ENCODE results near the gene COL25A1.
"Not testable (repeated sequence)": the region's sequence is repeated elsewhere in the genome, so short reads cannot be mapped to it uniquely, and the experiment has no call there.

Gene COL25A1

GRCh38 chr4:109043286-109043685 lies 259.2 kb downstream of the COL25A1 start:
- no peak for DNase-seq

DNA sequence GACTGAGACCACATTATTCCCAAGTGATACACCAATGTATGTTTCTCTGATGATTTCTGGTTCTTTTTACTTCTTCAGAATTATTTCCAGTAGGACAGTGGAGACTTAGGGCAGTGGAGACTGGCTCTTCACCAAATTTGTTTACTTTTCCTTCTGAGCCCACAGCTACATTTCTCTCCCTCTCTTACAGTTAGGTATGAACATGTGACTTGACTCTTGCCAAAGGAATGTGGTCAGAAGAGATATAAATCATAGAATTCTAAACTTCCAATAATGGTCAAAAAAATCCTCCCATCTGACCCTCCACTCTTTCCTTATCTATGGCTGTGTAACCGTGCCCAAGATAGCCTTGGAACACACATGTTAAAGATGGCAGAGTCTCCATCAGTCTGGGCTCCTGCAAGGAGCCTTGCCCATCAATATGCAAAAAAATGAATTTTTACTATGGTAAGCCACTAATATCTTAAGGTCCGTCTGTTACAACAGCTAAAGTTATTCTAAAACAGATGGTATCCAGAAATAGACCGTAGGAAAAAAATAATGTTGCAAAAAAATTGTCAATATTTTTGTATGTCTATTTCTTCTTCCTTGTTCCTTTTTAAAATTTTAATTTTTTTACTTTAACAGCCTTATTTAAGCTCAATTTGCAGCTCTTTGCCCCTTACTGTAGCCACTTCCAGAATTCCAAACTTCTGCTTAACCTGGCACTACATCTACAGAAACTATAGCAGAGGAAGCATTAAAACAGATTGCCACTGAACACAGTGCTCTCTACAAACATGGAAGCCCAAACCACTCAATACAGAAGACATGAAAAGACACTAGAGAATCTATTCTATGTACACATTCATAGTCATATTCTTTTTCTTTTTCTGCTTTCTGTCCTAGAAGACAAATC lies 260.7 kb downstream of the COL25A1 start:
- no peak for DNase-seq

DNA sequence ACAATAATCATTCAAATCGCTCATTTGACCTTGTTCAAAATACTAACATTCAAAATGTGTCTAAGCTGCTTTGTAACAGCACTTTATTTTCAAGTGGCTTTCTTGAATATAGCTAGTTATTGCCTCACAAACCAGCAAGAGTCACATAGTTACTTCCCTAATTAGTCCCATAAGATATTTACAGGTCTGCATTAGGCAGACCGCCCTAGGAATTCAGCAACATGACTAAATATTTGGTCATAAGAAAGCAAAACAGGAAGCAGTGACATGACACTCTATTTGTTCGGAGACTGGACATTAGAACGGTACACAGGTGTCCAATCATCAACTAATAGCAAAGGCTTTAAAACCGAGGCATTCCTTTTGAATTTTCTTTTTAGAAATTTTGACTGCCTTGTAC lies 262.0 kb downstream of the COL25A1 start:
- no peak for DNase-seq

DNA sequence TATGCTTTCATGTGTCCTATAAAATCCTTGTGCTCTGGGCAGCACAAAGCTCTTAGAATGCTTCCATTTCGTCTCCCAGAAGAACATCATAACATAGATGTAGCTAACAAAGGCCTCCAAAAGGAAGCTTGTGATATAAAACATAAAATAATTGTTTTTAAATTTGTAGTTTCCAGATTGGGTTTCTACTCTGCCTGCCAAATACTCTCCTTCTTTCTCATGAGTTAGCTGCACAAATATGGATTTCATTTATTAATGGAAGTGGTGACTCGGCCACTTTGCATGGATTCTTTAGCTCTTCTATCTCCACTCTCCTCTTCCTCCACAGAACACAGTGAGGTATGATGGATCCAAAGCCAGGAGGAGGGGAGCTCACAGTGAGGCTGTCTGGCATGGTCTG lies 265.4 kb downstream of the COL25A1 start:
- no peak for DNase-seq

- DNase-seq = no peak
These were observed 268.5 kb downstream of the COL25A1 start for GRCh38 chr4:109033993-109034392.

GRCh38 chr4:109032671-109033070 lies 269.8 kb downstream of the COL25A1 start:
- DNase-seq = no peak

DNA sequence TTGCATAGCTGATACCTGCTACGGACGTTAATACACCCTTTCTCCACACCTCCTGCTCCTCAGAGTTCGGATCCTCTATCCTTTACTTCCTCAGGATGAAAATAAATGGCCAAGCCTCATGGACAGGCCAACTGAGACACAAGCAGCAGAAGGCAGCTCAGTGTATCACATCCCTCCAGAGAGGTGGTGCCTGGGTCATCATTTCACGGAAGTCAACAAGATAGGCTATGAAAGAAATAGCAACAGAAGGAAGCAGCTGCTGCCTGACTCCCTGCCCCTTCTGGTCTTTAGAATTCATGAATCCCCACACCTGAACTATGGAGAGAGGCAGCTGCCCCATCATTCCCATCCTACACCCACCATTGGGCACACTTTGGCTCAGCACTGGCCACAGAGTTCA lies 272.5 kb downstream of the COL25A1 start:
- no peak for DNase-seq

- no peak for DNase-seq
These were observed 275.4 kb downstream of the COL25A1 start for GRCh38 chr4:109027016-109027500.

DNA sequence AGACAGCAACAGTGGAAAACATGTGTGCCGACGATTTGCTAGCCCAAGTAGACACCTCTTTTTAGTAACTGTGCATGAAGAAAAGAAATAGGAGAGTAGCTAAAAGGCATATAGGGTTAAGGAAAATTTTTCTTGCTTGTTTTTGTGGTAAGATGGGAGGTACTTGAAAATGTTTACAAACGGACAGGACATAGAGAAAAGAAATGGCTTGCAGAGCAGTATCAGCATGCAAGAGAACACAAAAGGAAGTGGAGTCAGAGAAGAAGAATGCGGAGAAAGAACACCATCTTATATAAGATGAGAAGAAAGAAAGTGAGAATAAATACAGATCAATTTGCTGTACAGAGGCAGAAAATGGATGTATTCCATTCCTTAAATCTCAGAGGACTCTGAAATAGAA lies 275.9 kb downstream of the COL25A1 start:
- DNase-seq = no peak

GRCh38 chr4:109025471-109026076 lies 276.9 kb downstream of the COL25A1 start:
- DNase-seq = no peak

DNA sequence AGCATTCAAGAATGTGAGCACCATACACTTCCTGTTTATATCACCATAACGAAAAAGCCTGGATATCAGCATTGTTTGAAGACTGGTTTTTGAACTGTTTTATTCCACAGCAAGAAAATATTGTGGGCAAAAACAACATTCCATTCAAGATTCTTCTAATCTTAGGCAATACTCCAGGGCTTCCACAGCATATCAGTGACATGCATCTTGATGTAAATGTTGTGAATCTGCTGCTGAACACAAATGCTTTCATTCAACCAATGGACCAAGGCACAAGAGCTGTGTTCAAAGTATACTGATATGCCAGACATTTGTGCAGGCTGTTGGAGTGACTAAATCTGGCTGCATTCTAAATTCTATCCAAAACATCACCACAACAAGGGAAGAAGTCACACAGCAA lies 279.5 kb downstream of the COL25A1 start:
- DNase-seq = no peak

- DNase-seq = not testable (repeated sequence)
These were observed 280.8 kb downstream of the COL25A1 start for GRCh38 chr4:109021630-109022029.

DNA sequence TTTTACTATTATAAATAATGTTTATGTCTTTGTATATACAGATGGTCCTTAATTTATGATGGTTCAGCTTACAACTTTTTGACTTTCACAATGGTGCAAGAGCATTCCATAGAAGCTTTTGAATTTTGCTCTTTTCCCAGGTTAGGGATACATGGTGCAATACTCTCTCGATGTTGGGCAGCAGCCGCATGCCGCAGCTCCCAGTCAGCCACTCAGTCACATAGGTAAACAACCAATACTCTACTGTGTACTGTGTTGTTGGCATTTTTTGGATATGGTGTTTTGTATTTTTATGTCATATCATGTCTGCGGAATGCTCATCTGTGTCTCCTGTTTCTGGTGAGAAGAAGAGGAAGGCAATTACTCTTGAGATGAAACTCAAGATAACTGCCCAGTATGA lies 281.6 kb downstream of the COL25A1 start:
- no peak for DNase-seq

DNA sequence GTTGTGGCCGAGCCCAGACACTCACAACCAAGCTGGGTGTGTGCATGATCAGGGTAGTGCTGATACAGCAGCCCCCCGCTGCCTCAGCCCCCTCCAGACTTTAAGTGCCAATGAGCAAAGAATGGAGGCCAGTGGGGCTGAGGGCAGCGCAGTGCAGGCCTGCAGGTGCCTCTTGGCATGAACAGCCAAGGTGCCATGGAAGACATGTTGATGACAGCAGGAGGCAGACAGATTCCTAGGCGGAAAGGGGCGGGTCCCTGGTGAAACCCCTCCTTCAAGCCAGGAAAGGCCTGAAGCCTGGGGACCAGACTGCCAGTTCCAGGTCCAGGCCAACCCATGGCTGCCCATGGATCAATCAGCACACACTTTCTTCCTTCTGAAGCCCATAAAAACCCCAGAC lies 286.3 kb downstream of the COL25A1 start:
- no peak for DNase-seq

DNA sequence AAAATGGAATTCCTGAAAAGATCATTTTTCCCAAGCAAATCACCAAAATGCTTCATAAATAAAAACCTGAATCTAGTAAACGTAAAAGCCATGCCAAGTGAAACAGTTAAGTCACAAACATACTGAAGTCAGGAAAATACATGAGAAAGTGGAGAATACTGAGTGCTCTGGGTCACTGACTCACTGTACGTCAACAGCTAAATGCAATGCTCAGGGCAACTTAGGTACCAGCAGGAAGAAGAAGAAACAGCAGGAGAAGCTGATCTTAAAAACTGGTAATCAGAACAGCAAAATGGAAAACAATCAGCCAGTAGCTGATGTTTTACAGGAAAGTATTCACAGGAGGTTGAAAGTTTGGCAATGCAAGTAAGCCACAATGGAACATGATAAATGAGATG lies 287.0 kb downstream of the COL25A1 start:
- no peak for DNase-seq

GRCh38 chr4:109014593-109015412 lies 287.7 kb downstream of the COL25A1 start:
- no peak for DNase-seq

DNA sequence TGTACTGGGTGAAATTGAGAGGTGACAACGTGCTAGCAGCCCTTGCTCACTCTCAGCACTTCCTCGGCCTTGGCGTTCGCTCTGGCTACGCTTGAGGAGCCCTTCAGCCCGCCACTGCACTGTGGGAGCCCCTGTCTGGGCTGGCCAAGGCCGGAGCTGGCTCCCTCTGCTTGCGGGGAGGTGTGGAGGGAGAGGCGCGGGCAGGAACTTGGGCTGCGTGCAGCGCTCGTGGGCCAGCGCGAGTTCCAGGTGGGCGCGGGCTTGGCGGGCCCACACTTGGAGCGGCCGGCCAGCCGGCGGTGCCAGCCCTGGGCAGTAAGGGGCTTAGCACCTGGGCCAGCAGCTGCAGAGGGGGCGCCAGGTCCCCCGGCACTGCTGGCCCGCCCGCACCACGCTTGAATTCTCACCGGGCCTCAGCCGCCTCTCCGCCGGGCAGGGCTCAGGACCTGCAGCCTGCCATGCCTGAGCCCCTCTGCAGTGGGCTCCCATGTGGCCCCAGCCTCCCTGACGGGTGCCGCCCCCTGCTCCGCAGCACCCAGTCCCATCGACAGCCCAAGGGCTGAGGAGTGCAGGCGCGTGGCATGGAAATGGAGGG lies 290.1 kb downstream of the COL25A1 start:
- DNase-seq = no peak

DNA sequence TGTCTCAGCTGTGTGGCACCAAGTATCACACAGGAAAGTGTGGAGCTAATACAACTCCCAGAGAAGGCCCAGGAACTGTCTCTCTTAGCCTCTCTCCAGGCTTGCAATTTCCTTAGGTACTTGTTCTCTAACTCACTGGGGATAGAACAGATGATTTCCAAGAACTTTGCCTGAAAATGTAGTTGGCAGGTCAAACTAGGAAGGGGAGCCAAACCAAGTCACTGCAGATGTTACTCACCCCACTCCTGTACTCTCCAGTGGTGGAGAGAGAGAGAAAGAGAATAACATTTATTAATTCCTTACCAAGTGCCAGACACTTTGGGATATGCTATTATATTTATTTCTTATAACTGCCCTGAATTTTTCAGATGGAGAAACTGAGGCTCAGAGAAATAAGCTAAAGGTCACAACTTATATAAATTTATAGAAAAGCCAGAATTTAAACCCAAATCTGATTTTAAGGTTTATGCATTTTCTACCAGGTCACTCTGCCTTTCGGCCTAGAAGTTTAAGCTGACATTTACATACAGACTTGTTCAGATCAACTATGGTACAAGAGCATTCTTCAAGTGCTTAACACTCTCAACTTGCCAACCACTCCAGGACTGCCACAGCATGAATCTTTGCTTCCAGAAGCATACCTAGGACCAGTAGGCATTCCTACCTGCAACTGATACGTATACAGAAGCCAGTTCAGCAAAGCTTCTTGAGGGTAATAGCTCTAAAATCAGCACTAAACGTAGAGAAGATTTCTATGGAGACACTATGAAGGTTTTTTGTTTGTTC lies 291.0 kb downstream of the COL25A1 start:
- DNase-seq = no peak

GRCh38 chr4:109010521-109010920 lies 291.9 kb downstream of the COL25A1 start:
- DNase-seq = no peak

DNA sequence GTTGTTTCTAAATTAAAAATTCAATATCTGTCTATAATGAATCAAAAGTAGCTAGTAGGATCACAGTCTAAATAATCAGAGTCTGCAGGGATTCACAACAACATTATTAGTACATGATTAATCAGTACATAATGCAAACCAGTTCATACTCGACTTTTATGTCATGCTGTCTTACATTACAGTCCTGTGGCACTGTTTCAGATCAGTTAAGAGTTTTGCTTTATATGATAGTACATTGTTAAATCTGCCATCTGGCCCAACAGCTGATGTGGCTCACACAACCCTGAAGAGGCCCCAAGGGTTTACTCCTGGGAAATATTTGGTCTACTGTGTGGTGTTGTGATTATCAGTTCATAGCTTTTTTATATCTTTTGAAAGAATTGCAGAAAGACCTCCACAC lies 292.5 kb downstream of the COL25A1 start:
- DNase-seq = no peak

GRCh38 chr4:109007976-109008375 lies 294.5 kb downstream of the COL25A1 start:
- DNase-seq = no peak

DNA sequence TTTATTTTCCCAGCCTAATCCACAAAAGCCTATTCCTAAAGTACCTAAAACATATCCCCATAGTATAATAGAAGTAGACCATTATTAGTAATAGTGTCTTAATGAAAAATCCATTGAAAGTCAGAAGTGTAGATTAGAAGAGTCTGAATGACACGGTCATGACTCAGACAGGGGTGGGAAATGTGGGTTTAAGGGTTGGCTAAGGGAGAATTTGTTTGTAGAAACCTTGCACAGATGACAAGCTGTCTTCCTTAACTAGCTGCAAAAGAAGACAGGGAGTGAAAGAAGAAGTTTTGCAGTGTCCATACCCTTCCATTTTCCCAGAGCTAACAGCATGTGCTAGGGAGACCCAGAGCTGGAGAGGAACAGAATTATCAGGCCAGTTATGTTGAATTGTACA lies 296.9 kb downstream of the COL25A1 start:
- DNase-seq = no peak

All from NCI-H748 treated with DMSO at 0.1 percent for 48 hours (cell line).